ENCODE data around the gene CHCHD10.
A peak's percentile ranks its signal among the peaks of the same experiment; 100 is the strongest.

CHCHD10 gene

DNA sequence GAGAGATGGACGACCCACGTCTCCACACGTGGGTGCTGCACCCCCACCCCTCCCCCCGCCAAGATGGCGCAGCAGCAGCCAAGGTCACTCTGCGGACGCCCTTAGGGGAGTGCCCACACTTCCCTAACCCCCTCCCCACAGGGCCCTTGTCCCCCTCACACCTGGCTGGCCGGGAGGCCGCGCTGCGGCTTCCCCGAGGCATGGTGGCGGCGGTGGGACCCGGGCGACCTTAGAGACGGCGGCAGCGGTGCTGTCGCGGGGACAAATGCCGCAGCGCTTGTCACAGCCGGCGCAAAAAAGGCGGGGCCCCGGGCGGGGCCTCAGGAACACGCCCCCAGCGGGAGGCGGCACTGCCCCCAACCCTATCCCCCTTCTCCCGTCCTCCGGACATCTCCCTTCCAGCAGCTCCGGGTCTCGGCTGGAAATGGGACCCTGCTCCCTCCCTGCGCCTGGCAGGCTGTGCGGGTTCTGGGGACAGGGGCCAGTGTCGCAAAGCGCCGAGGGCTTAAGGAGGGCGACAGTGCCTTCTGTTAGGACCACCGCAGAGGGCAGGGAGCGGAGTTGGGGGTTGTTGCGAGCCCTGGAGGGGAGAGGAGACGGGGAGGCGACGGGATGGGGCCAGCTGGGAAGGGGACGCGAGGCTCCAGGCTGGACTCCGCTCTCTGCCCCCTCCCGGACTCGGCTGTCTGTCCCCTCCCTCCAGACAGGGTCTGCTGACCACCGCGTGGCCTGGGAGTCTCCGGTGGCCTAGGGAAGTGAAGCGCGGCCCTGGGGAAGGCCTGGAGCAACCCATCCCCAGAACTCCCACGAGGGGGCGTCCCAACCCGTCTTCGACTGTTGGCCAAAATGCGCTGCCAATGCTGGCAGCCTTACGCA is at the start of gene CHCHD10:
Gene CHCHD10, minus strand, starts transcription at position 300 of the 876 bp plus-strand sequence. Its CDS starts 98 bp downstream, at position 202.
- DNase-seq, result peak; percentile 79

GRCh38 chr22:23817146-23817545 is 49.4 kb upstream of the CHCHD10 start:
- no peak for DNase-seq

DNA sequence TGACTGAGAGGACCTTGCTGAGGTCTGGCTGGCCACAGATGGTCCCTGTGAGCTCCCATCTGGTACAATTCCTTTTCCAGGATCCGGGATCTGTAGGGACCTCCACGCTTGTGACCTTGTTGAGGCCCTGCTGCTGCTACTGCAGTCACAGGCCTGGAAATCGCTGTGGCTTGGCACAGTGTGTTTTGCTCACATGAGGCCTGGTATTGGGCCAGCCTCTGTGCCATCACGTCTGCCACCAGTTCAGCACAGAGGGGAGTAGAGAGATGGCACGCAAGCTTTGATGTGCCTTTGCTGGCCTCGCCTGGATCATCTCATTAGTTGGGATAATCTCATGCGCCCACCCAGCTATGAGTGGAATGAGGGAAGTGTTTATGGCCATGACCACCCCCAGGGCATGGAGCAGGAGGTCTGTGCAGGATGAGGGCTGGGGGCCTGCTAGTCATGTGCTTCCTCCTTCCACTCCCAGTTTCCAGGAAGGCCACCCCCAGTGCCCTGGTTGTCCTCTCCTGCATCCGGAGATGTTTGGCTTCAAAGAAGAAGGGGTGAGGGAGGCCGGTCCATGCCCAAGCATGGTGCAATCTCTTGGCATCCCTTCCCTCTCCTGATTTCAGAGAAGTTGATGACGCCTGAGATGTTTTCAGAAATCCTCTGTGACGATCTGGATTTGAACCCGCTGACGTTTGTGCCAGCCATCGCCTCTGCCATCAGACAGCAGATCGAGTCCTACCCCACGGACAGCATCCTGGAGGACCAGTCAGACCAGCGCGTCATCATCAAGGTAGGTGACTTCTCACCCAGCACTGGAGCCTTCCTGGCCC is 48.6 kb upstream of the CHCHD10 start:
- DNase-seq, result no peak

DNA sequence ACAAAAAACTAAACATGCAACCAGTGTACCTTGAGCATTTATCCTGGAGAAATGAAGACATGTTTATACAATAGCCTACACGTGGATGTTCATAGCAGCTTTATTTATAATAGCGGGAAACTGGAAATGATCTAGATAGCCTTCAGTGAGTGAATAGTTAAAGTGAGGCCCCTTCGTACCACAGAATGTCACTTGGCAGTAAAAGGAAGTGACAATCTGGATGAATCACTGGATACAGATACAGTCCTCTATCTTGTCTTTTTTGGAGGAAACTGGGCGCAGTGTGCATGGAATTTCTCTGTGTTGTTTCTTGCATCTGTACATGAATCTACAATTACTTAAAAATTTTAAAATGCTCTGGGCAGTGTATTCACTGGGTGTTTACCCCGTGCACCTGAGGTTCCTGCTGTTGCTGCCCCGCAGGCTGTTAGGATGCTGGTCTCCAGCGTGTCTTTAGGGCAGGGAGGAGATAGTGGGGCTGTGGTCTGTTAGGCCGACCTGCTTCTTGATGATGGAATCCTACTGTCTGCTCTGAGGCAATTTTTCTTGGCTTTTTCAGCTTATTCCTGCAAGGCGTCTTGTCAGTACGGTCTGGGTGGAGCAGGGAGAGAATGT is 47.9 kb upstream of the CHCHD10 start:
- no peak for DNase-seq

- DNase-seq, result no peak
These were observed 44.6 kb upstream of the CHCHD10 start for GRCh38 chr22:23812378-23812777.

DNA sequence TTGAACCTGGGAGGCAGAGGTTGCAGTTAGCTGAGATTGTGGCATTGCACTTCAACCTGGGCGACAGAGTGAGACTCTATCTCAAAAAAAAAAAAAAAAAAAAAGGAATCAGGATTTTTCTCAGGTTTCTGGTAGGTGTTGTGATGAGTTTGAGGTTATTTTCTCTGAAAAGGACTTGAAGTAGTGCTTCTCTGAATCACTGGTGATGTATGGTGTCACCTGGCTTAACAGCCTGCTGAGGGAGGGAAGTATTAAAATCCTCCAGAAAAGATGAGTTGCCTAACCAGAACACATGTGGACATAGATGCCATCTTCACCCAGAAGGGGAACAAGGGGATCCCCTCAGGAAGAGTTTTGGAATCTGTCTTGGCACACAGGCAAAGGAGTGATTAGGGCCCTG is 39.1 kb upstream of the CHCHD10 start:
- DNase-seq, result no peak

DNA sequence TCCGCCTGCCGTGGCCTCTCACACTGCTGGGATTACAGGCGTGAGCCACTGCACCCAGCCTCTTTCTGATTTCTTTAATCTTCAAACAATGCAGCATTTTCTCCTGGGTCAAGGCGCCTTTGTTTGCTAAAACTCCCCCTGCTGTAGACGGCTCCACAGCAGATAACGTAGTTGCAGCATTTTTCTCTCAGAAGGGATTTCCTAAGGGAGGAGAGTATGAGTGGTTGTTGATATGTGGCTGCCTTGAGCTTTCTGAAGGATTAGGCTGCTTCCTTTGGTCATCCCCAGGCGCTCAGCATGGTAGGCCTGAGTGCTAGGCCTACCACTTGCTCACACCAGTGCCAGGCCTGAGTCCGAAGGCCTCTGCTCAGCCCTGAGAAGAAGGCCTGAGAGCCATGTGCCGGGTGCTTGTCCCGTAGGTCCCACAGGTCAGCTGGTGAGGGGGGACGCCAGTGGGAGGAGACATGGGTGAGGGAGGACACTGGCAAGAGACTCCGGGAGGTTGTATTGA is 37.1 kb upstream of the CHCHD10 start:
- DNase-seq, result no peak

DNA sequence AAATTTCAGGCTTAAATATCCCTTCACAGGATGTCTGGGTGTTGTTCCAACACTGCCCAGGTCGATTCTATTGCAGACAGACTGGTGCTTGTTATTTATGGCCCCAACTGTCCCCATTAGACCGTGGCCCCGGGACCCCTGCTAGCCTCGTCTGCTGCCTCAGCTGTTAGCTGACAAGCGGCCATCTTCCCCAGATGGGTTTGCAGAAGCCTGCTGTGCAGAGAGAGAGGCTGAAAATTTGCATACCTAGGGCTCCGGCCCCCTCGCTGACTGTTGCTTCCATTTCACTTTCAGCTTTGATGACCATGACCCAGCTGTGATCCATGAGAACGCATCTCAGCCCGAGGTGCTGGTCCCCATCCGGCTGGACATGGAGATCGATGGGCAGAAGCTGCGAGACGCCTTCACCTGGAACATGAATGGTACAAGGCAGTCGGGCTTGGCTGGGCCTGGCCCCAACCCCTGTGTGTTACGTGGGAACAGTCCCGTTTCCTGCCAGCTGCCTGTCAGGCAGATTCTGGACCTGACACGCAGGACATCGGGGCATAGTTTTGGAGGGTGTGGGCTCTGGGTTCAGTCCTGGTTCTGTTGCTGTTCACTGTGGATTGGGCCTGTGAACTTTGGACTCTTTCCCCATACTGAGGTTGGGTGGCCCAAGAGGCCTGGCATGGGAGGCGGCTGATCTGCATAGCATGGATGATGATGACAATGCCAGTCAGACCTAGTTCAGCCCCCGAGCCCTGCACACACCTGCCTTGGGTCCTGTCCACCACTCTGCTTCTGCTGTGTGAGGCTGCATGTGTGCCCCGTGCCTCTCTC is 35.4 kb upstream of the CHCHD10 start:
- DNase-seq, result no peak

DNA sequence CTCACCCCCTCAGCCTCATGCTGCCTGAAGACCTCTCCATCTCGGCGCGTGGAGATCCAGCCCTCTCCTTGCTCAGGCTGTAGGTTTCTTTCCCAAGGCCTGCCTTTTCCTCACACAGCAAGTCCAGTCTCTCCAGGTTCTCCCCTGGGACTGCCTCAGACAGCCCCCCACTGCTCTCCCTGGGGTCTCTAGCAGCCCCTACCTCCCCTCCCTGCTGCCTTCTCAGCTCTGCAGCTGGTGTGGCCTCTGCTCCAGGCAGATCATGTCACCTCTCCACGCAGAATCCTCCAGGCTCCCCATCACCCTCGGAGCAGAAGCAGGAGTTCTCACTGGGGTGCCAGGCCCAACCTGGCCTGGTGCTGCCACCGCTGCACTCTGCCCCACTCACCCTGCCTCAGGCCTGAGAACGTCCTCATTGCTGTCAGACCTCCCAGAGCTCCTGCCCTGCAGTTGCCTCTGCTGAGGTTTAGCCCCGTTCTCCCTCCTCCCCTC is 34.2 kb upstream of the CHCHD10 start:
- DNase-seq, result no peak

- DNase-seq, result no peak
These were observed 33.6 kb upstream of the CHCHD10 start for GRCh38 chr22:23801238-23801821.

DNA sequence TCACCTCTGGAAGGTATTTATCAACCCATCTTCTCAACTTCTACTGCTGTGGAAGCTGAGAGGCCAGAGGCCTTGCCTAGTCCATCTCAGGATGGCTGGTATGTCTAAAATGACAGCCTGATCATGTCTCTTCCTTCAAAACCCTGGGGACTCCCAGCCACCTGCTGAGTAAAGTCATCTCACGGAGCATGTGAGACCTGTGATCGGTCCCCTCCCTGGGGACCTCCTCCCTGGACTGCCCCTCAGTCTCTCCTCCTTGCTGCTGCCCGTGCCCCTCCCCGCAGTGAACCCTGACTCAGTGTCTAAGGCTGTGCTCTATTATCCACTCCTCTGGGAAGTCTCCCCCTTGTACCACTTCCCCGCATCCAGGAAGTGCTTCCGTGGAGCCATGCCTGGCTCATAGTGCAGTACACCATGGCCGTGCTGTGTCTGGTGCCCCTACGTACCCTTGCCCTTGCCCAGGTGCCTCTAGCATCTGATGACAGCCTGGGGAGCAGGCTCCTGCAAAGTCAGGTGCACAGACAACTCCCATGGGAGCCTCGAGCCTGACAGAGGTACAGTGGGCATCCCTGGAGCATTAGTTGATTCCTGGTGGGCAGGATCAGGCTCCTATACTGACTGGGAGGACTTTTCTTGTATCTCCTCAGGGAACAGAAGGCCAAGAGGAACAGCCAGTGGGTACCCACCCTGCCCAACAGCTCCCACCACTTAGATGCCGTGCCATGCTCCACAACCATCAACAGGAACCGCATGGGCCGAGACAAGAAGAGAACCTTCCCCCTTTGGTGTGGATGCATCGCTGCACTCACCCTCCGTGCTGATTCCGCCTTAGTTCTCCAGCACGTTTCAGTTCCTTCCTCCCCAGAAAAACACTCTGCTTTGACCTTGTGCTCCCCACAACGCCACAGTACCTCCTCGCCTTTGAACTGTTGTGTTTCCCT is 32.8 kb upstream of the CHCHD10 start:
- no peak for DNase-seq

GRCh38 chr22:23796461-23796860 is 28.7 kb upstream of the CHCHD10 start:
- no peak for DNase-seq

DNA sequence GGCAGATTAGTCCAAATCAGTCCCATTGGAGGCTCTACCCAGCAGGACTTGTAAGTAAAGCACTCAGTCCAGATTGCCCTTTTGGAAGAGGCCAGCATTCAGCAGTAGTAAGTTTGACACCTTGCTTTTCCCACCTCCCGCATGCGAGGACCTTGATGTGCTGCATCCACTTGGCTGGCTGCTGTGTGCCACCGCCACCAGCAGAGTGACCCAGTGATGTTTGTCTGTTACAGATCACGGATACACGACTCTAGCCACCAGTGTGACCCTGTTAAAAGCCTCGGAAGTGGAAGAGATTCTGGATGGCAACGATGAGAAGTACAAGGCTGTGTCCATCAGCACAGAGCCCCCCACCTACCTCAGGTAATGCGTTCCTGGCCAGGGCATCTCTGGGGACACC is 25.6 kb upstream of the CHCHD10 start:
- DNase-seq, result no peak

DNA sequence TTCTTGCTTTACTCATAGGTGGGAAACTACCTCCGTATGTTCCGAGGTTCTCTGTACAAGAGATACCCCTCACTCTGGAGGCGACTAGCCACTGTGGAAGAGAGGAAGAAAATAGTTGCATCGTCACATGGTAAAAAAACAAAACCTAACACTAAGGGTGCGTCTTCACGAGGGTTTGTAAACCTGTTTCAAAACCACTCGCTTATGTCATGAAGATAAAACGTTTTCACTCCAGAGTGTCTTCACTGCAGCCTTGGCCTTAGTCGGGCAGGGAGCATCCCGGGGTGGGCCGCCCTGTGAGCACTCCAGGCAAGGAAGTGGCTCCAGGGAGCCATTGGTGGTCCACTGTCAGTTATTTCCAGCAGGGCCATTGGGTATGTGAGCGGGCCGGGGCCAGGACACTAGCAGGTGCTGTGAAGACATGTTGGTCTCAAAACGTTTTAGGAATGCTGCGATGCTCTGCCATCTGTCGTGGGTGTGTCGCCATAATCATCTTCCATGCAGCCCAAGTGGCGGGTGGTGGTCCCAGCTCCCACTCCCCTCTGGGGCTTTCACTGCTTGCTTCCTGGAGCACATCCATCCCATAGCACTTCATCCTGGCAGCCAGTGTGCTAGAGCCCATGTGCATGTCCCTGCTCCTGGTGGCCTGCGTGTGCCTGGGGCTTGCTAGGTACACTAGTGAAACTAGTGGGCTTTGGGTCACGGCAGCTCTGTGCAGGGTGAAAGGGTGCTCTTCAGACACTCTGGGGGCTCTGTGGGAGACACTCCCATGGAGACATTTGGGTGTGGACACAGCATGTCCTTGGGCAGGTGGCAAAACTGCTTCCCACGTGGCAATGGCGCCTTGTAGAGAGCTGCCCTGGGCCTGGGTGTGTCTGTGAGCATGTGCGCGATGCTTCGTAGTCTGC is 24.2 kb upstream of the CHCHD10 start:
- DNase-seq, result no peak

DNA sequence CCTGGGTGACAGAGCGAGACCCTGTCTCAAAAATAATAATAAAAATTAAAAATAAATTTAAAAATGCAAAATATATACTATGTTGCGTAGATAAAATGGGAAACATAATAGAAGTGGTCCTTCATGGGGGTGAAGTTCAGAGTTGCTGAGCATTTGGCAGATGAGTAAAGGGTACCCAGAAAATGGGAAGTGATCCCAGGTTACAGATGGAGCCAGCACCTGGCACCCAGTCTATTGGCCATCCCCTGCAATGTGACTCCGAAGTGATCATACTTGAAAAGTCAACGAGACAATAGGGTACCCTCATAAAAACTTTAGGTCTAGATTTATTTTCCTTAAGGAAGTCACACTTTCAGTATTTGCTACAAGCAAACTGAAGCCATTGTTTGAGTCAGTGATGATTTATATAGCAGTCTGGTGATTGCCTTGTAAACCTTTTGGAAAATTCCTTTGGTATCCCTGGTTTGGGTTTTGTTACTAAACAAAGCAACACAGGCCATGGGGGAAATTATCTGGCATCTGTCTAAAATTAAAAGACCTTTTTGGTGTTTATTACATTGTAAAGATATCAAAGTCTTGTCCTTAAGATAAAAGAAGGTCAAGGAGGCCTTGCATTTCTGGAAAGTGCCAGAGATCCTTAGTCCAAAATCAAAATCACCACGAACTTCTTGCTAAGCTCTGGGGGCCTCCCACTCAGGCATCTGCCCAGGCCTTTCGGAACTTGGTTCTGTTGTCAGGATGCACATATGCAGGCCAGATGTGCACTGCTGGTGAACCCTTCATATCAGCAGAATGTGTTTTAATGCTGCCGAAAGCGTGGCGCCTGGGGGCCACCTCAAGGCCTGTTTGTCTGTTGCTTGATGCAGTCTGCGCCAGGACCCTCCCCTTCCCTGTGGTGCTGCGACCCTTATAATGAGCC is 23.3 kb upstream of the CHCHD10 start:
- no peak for DNase-seq

- DNase-seq, result no peak
These were observed 21.9 kb upstream of the CHCHD10 start for GRCh38 chr22:23789638-23790037.

GRCh38 chr22:23789121-23789520 is 21.3 kb upstream of the CHCHD10 start:
- DNase-seq, result no peak

GRCh38 chr22:23787910-23788309 is 20.1 kb upstream of the CHCHD10 start:
- no peak for DNase-seq

DNA sequence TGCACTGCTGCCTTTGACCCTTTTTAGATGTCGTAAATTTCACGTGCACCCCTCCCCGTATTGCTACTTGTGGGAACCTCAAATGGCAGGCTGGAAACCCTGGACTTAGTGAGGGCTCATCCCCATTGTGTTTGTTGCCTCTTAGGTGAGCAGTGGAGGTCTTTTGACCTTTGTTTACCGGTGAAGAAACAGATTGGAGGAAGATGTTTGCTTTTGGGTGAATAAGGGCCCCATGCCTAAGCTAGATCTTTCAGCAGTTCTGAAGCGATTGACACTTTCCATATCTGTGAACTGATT is 19.8 kb upstream of the CHCHD10 start:
- DNase-seq, result no peak
